Type B pancreatic cell (in vitro differentiated cells): ENCODE measurements around the gene EPHA8. TPM values are rescaled to one million over a fixed set of nuclear protein-coding genes. Genes with fewer than 3 reads are reported as not detected.

Experiments used
- DNase-seq: peaks from one replicate; pipeline ENCODE4 v3.0.0; 2021; ENCODE audit warnings: mixed read lengths; ENCODE audit not compliant: unreplicated experiment; ENCODE audit errors: extremely low spot score
- H3K27ac Mint-ChIP-seq: 2 replicates; pipeline ENCODE4 v1.8.0; 2021; ENCODE audit warnings: mild to moderate bottlenecking, mixed read lengths
- H3K27me3 Mint-ChIP-seq: 2 replicates; pipeline ENCODE4 v1.8.0; 2021; ENCODE audit warnings: mixed read lengths
- H3K36me3 Mint-ChIP-seq: 2 replicates; pipeline ENCODE4 v1.8.0; 2021; ENCODE audit warnings: mixed read lengths
- H3K4me1 Mint-ChIP-seq: one replicate; pipeline ENCODE4 v1.8.0; 2021; ENCODE audit warnings: mixed read lengths; ENCODE audit not compliant: unreplicated experiment
- H3K4me3 Mint-ChIP-seq: 2 replicates; pipeline ENCODE4 v1.8.0; 2021; ENCODE audit warnings: mild to moderate bottlenecking, mixed read lengths
- H3K9me3 Mint-ChIP-seq: 2 replicates; pipeline ENCODE4 v1.8.0; 2021; ENCODE audit warnings: mixed read lengths
- CTCF ChIP-seq: fragments of 200-600 bp; sonication (generic); conservative IDR thresholded peaks from 2 replicates; pipeline ENCODE4 v1.5.0; 2021; ENCODE audit warnings: antibody characterized with exemption, mild to moderate bottlenecking
- total RNA-seq: library from RNA; stranded (reverse); gene quantifications from 2 replicates; pipeline ENCODE4 v1.2.1, GENCODE V29; 2021; ENCODE audit warnings: low replicate concordance

Gene EPHA8
- total RNA-seq, 1 donor from 2014 or later: 0.46 TPM

- Mint-ChIP-seq H3K4me1 (peaks cover 22% of the 10 kb centered on the region), H3K36me3 (peaks cover 24% of the 10 kb centered on the region), H3K4me3 (no peak overlapping the region), H3K9me3 (no peaks in the 10 kb centered on the region), H3K27ac (no peak overlapping the region), H3K27me3 (no peaks in the 10 kb centered on the region)
- no peak for TF ChIP-seq CTCF
- DNase-seq: no peak
Observed at GRCh38 chr1:22526677-22527076, 36.6 kb upstream of the EPHA8 start.

- no peaks in the 10 kb centered on the region for H3K9me3 Mint-ChIP-seq
- no peaks in the 10 kb centered on the region for H3K27me3 Mint-ChIP-seq
- DNase-seq: no peak
- H3K36me3 Mint-ChIP-seq: peaks cover 21% of the 10 kb centered on the region
- TF ChIP-seq CTCF: no peak
- no peak overlapping the region for H3K27ac Mint-ChIP-seq
- peaks cover 22% of the 10 kb centered on the region for H3K4me1 Mint-ChIP-seq
- no peak overlapping the region for H3K4me3 Mint-ChIP-seq
Observed at GRCh38 chr1:22527122-22527521, 36.2 kb upstream of the EPHA8 start.

GRCh38 chr1:22527555-22528296 is 35.6 kb upstream of the EPHA8 start:
- TF ChIP-seq CTCF: peak; percentile 49
- Mint-ChIP-seq H3K4me3 (no peak overlapping the region), H3K4me1 (peaks cover 22% of the 10 kb centered on the region), H3K9me3 (no peaks in the 10 kb centered on the region), H3K36me3 (peaks cover 18% of the 10 kb centered on the region), H3K27me3 (no peaks in the 10 kb centered on the region), H3K27ac (no peak overlapping the region)
- no peak for DNase-seq

- H3K9me3 Mint-ChIP-seq: no peaks in the 10 kb centered on the region
- no peak for DNase-seq
- H3K27ac Mint-ChIP-seq: no peak overlapping the region
- H3K27me3 Mint-ChIP-seq: no peaks in the 10 kb centered on the region
- H3K4me3 Mint-ChIP-seq: no peak overlapping the region
- H3K36me3 Mint-ChIP-seq: peaks cover 16% of the 10 kb centered on the region
- H3K4me1 Mint-ChIP-seq: peaks cover 22% of the 10 kb centered on the region
- TF ChIP-seq CTCF: no peak
Observed at GRCh38 chr1:22528451-22528850, 34.8 kb upstream of the EPHA8 start.

GRCh38 chr1:22529901-22530621 is 33.2 kb upstream of the EPHA8 start:
- H3K36me3 Mint-ChIP-seq: peaks cover 9% of the 10 kb centered on the region
- H3K4me1 Mint-ChIP-seq: peaks cover 22% of the 10 kb centered on the region
- no peak overlapping the region for H3K4me3 Mint-ChIP-seq
- H3K27ac Mint-ChIP-seq: no peak overlapping the region
- DNase-seq: no peak
- no peak for TF ChIP-seq CTCF
- no peaks in the 10 kb centered on the region for H3K27me3 Mint-ChIP-seq
- no peaks in the 10 kb centered on the region for H3K9me3 Mint-ChIP-seq
